Activated T-cell treated with anti-CD3 and anti-CD28 coated beads for 4 hours (primary cell): ENCODE data around the gene STAG2.
"Not testable (repeated sequence)": the region's sequence is repeated elsewhere in the genome, so short reads cannot be mapped to it uniquely, and the experiment has no call there.

Experiments used
- DNase-seq: peaks from one replicate; pipeline ENCODE4 v3.0.0-alpha.2; 2020

The STAG2 gene

GRCh38 chrX:124045109-124045508, 83.6 kb downstream of the STAG2 start:
- no peak for DNase-seq

DNA sequence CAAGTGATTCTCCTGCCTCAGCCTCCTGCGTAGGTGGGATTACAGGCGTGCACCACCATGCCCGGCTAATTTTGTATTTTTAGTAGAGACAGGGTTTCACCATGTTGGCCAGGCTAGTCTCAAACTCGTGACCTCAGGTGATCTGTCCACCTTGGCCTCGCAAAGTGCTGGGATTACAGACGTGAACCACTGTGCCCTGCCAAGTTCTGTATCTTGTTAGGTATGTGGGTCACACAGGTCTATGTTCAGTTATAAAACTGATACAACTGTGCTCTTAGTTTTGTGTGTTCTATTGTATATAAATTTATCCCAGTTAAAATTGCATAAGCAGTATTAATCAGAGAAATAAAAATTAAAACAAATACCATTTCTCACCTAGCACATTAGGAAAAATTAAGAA, 122.9 kb downstream of the STAG2 start:
- not testable (repeated sequence) for DNase-seq

GRCh38 chrX:124085063-124085462, 123.6 kb downstream of the STAG2 start:
- no peak for DNase-seq

DNA sequence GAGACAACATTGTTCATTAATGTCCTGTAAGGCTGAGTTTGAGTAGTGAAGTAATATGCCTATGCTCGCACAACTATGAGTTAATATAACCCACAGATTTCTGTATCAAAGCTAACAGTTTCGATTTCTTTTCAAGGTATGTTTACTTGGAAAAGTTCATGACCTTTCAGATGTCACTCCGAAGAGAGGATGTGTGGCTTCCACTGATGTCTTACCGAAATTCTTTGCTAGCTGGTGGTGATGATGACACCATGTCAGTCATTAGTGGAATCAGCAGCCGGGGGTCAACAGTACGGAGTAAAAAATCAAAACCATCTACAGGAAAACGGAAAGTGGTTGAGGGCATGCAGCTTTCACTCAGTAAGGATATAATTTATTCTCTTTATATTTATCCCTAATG, 124.9 kb downstream of the STAG2 start:
- peak; percentile 11 for DNase-seq

DNA sequence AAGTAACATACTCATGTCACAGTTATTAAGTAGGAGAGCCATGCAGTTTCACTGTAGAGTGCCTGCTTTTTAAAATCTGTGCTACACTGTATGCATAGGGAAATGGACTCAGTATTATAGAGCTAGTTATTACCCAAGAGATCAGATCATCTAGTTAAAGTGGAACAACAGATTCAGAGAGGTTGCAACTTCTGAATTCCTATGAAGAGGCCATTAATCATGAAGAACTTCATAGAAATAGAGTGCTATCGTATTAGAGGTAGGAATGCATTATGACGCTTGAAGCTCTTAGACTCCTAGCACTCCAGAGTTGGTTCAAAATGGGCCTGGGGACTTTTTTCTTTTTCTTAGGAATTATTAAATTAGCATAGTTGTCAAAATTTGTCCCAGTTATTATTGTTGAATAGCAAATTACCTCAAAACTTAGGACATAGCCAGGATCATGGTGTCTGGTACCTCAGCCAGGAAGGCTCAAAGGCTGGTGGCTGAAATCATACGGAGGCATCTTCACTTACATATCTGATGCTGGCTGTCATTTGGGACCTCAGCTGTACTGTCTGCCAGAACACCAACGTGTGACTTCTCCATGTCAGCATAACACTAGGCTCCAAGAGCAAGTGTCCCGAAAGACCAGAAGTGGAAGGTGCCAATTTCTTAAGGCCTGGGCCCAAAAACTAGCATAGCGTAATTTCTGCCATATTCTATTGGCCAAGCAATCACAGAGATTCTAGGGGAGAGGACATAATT, 125.7 kb downstream of the STAG2 start:
- no peak for DNase-seq

GRCh38 chrX:124093222-124093621, 131.7 kb downstream of the STAG2 start:
- DNase-seq: no peak

- DNase-seq: no peak
Observed at GRCh38 chrX:124097116-124097515, 135.6 kb downstream of the STAG2 start.

GRCh38 chrX:124098089-124098488, 136.6 kb downstream of the STAG2 start:
- no peak for DNase-seq

- DNase-seq: no peak
Observed at GRCh38 chrX:124103966-124104365, 142.5 kb downstream of the STAG2 start.

DNA sequence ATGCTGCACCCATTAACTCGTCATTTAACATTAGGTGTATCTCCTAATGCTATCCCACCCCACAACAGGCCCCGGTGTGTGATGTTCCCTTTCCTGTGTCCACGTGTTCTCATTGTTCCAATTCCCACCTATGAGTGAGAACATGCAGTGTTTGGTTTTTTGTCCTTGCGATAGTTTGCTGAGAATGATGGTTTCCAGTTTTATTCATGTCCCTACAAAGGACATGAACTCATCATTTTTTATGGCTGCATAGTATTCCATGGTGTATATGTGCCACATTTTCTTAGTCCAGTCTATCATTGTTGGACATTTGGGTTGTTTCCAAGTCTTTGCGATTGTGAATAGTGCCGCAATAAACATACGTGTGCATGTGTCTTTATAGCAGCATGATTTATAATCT, 143.0 kb downstream of the STAG2 start:
- DNase-seq: not testable (repeated sequence)

DNA sequence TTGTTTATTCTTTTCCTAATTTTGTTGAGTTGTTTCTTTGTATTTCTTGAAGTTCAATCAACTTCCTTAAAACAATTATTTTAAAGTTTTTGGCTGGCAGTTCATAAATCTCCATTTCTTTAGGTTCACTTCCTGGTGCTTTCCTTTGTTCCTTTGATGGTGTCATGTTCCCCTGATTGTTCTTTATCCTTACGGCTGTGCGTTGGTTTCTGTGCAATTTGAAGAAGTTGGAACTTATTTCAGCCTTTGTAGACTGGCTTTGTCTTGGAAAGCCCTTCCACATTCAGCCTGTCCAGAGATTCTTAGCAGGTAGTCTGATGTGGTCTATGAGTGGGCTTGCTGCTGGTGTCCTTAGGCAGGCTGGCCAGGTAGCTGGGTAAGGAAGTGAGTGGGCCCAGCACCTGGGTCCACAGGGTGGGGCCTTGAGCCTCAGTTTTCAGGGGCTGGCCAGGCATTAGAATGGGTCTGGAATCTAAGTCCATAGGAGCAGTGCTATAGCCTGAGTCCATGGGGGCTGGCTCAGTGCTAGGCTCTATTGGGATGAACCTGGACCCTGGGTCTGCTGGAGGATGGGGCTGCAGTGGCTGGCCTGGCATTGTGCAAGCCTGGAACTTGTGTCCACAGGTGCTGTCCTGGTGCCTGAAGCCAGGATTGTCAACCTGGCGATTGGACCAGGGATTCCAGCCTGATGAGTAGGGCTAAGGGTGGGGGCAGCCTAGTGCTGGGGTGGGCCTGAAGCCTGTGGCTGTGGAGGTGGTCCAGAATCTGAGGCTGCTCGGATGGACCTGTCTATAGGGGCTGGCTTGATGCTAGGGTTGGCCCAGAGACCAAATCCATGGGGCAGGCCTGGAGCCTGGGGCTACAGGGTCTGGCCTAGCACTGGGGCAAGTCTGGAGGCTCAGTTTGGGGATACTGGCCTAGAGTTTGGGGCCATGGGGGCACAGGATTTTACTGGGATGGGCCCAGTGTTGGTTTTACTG, 152.4 kb downstream of the STAG2 start:
- DNase-seq: no peak

DNA sequence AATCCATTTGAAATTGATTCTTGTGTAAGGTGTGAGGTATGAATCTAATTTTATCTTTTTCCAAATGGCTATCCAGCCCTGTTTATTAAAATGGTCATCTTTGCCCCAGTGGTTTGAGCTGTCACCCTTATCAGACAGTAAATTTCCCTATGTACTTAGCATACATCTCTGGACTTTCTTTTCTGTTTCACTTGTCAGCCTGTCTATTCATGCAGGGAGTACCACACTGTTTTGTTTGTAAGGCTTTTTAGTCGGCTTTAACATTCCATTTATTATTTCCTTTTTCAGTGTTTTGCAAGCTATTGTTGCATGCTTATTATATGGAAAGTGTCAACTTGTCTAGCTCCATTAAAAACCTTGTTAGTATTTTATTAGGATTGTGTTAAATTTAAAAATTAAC, 155.8 kb downstream of the STAG2 start:
- DNase-seq: no peak

- DNase-seq: no peak
Observed at GRCh38 chrX:124125471-124125870, 164.0 kb downstream of the STAG2 start.

DNA sequence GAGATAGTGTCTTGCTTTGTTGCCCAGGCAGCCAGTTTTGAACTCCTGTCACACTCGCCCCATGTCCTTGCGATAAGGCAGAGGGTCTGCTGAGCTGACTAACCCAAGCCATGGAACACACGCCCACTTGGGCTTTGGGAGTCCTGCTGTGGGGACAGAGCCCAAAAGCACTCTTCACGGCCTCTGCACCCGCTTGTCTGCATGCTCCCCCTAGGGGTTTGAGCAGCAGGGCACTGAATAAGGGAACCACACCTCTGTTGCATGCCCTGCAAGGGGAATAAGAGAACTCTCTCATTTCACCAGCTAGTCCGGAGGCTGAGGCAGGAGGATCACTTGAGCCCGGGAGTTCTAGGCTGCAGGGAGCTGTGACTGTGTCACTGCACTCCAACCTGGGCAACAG, 166.0 kb downstream of the STAG2 start:
- DNase-seq: no peak

DNA sequence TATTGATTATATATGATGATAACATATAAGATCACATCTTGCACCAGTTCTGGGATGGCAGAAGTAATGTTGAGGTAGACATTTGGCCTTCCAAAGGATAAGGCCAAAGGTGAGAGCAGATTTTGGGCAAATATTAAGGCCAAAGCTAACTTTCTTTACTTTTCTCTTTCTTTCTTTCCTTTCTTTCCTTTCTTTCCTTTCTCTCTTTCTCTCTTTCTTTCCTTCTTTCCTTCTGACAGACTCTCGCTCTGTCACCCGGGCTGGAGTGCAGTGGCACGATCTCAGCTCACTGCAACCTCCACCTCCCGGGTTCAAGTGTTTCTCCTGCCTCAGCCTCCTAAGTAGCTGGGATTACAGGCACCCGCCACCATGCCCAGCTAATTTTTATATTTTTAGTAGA, 170.9 kb downstream of the STAG2 start:
- DNase-seq: not testable (repeated sequence)

- DNase-seq: no peak
Observed at GRCh38 chrX:124145749-124146148, 184.2 kb downstream of the STAG2 start.

- no peak for DNase-seq
Observed at GRCh38 chrX:124151195-124151594, 189.7 kb downstream of the STAG2 start.
